Sigmoid colon (tissue), 4 donors: ENCODE measurements around the gene SAMD11.

ENCODE experiments used
- POLR2A ChIP-seq, 2 donors: fragments of 450-650 bp; IDR thresholded peaks; one replicate each; pipeline ENCODE4 v1.6.1; 2016; ENCODE audit warnings: antibody characterized with exemption in 2 of 2, mild to moderate bottlenecking in 2 of 2, moderate library complexity in 2 of 2
- POLR2AphosphoS5 ChIP-seq, 4 donors: sonication (generic); formaldehyde crosslinking; IDR thresholded peaks; one replicate each; pipeline ENCODE4 v1.6.1; 2017; ENCODE audit warnings: antibody characterized with exemption in 4 of 4
- TF ChIP-seq, protein P1 (sequence below), 4 experiments: fragments of 450-650 bp in 3 of 4; fragments of 200-600 bp in 1 of 4; IDR thresholded peaks; one replicate each; pipeline ENCODE4 v1.5.1; 2016 to 2019; ENCODE audit warnings: antibody characterized with exemption in 4 of 4, mild to moderate bottlenecking in 3 of 4, moderate library complexity in 2 of 4

DNA sequence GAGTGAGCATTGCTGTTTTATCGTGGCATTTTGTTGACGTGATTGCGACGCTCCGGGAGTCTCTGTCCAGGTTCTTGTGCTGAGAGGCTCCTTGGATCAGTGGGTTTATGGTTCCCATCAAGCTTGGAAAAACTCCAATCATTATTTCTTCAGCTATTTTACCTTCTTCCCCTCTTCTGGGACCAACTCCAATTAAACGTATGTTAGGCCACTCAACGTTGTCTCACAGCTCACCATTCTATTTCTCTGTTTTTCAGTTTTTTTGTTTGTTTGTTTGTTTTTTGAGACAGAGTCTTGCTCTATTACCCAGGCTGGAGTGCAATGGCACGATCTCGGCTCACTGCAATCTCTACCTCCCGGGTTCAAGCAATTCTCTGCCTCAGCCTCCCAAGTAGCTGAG, 68.2 kb downstream of the SAMD11 start:
- TF ChIP-seq, protein P1, sequence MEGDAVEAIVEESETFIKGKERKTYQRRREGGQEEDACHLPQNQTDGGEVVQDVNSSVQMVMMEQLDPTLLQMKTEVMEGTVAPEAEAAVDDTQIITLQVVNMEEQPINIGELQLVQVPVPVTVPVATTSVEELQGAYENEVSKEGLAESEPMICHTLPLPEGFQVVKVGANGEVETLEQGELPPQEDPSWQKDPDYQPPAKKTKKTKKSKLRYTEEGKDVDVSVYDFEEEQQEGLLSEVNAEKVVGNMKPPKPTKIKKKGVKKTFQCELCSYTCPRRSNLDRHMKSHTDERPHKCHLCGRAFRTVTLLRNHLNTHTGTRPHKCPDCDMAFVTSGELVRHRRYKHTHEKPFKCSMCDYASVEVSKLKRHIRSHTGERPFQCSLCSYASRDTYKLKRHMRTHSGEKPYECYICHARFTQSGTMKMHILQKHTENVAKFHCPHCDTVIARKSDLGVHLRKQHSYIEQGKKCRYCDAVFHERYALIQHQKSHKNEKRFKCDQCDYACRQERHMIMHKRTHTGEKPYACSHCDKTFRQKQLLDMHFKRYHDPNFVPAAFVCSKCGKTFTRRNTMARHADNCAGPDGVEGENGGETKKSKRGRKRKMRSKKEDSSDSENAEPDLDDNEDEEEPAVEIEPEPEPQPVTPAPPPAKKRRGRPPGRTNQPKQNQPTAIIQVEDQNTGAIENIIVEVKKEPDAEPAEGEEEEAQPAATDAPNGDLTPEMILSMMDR (IDR thresholded peaks at IDR 0.05) = no peak
- TF ChIP-seq POLR2A (IDR thresholded peaks at IDR 0.05) (no peak), POLR2AphosphoS5 (IDR thresholded peaks at IDR 0.05) (no peak)
